Measurements from ENCODE around the gene HDDC3.
"Not testable (repeated sequence)": the region's sequence is repeated elsewhere in the genome, so short reads cannot be mapped to it uniquely, and the experiment has no call there.

Gene HDDC3

GRCh38 chr15:90933301-90933700 is 952 bp upstream of the HDDC3 start:
- DNase-seq (ENCODE audit: low read depth in 3 of 3, low spot score in 1 of 3), result no peak

- DNase-seq (ENCODE audit: low read depth in 3 of 3, low spot score in 1 of 3), result no peak
Measured at GRCh38 chr15:90932660-90932991, 277 bp upstream of the HDDC3 start.

- no peak for DNase-seq (ENCODE audit: low read depth in 3 of 3, low spot score in 1 of 3)
Measured at GRCh38 chr15:90931575-90931827, 848 bp downstream of the HDDC3 start.

GRCh38 chr15:90930861-90931574 is 1.3 kb downstream of the HDDC3 start:
- DNase-seq (ENCODE audit: low read depth in 3 of 3, low spot score in 1 of 3), result no peak

- DNase-seq (ENCODE audit: low read depth in 3 of 3, low spot score in 1 of 3), result no peak
Measured at GRCh38 chr15:90929246-90930019, 2.9 kb downstream of the HDDC3 start.

- not testable (repeated sequence) for DNase-seq (ENCODE audit: low read depth in 3 of 3, low spot score in 1 of 3)
Measured at GRCh38 chr15:90928106-90928505, 4.2 kb downstream of the HDDC3 start.

GRCh38 chr15:90926766-90927165 is 5.6 kb downstream of the HDDC3 start:
- DNase-seq (ENCODE audit: low read depth in 3 of 3, low spot score in 1 of 3), result not testable (repeated sequence)

GRCh38 chr15:90924375-90924774 is 8.0 kb downstream of the HDDC3 start:
- no peak for DNase-seq (ENCODE audit: low read depth in 3 of 3, low spot score in 1 of 3)

- DNase-seq (ENCODE audit: low read depth in 3 of 3, low spot score in 1 of 3), result not testable (repeated sequence)
Measured at GRCh38 chr15:90922712-90923322, 9.5 kb downstream of the HDDC3 start.

GRCh38 chr15:90921887-90922286 is 10.5 kb downstream of the HDDC3 start:
- DNase-seq (ENCODE audit: low read depth in 3 of 3, low spot score in 1 of 3), result no peak

GRCh38 chr15:90918835-90919234 is 13.5 kb downstream of the HDDC3 start:
- DNase-seq (ENCODE audit: low read depth in 3 of 3, low spot score in 1 of 3), result no peak

- DNase-seq (ENCODE audit: low read depth in 3 of 3, low spot score in 1 of 3), result no peak
Measured at GRCh38 chr15:90918034-90918788, 14.1 kb downstream of the HDDC3 start.

- DNase-seq (ENCODE audit: low read depth in 3 of 3, low spot score in 1 of 3), result no peak
Measured at GRCh38 chr15:90917569-90917968, 14.8 kb downstream of the HDDC3 start.

GRCh38 chr15:90916461-90916860 is 15.9 kb downstream of the HDDC3 start:
- no peak for DNase-seq (ENCODE audit: low read depth in 3 of 3, low spot score in 1 of 3)

GRCh38 chr15:90915808-90916440 is 16.4 kb downstream of the HDDC3 start:
- no peak for DNase-seq (ENCODE audit: low read depth in 3 of 3, low spot score in 1 of 3)

GRCh38 chr15:90915216-90915807 is 17.0 kb downstream of the HDDC3 start:
- no peak for DNase-seq (ENCODE audit: low read depth in 3 of 3, low spot score in 1 of 3)

- DNase-seq (ENCODE audit: low read depth in 3 of 3, low spot score in 1 of 3), result no peak
Measured at GRCh38 chr15:90914305-90915080, 17.9 kb downstream of the HDDC3 start.

GRCh38 chr15:90913398-90913944 is 18.9 kb downstream of the HDDC3 start:
- no peak for DNase-seq (ENCODE audit: low read depth in 3 of 3, low spot score in 1 of 3)

- DNase-seq (ENCODE audit: low read depth in 3 of 3, low spot score in 1 of 3), result no peak
Measured at GRCh38 chr15:90912770-90913075, 19.6 kb downstream of the HDDC3 start.
